NOMO-1 (cell line): ENCODE results near the gene SPAG4.

Source experiments
- DNase-seq, 2 experiments: peaks; one replicate each; lab custom pipeline; 2025; ENCODE audit not compliant: unreplicated experiment in 2 of 2; lab: John Stamatoyannopoulos, UW

SPAG4 gene

GRCh38 chr20:35615667-35616464, at the start of gene SPAG4:
TSS of gene SPAG4 (plus strand) at chr20:35615829. CDS start at chr20:35616004, 175 bp downstream.
- DNase-seq, result peak; percentile 95 to 99

- DNase-seq, result no peak
Measured at GRCh38 chr20:35568645-35569044, 47.0 kb upstream of the SPAG4 start.

- DNase-seq, result no peak
Measured at GRCh38 chr20:35571555-35571954, 44.1 kb upstream of the SPAG4 start.

- DNase-seq, result no peak
Measured at GRCh38 chr20:35572838-35573237, 42.8 kb upstream of the SPAG4 start.

GRCh38 chr20:35575958-35576357, 39.7 kb upstream of the SPAG4 start:
- no peak for DNase-seq

- no peak for DNase-seq
Measured at GRCh38 chr20:35576816-35577215, 38.8 kb upstream of the SPAG4 start.

GRCh38 chr20:35578469-35578868, 37.2 kb upstream of the SPAG4 start:
- DNase-seq, result no peak

- DNase-seq, result no peak
Measured at GRCh38 chr20:35579196-35579595, 36.4 kb upstream of the SPAG4 start.

GRCh38 chr20:35582131-35582530, 33.5 kb upstream of the SPAG4 start:
- DNase-seq, result no peak

GRCh38 chr20:35582741-35583404, 32.8 kb upstream of the SPAG4 start:
- no peak for DNase-seq

GRCh38 chr20:35583636-35584560, 31.7 kb upstream of the SPAG4 start:
- no peak for DNase-seq

- DNase-seq, result no peak
Measured at GRCh38 chr20:35586751-35587425, 28.7 kb upstream of the SPAG4 start.

- no peak for DNase-seq
Measured at GRCh38 chr20:35587436-35587835, 28.2 kb upstream of the SPAG4 start.

GRCh38 chr20:35588397-35588796, 27.2 kb upstream of the SPAG4 start:
- DNase-seq, result no peak

- no peak for DNase-seq
Measured at GRCh38 chr20:35592339-35592974, 23.2 kb upstream of the SPAG4 start.

- DNase-seq, result no peak
Measured at GRCh38 chr20:35595456-35595855, 20.2 kb upstream of the SPAG4 start.

- no peak for DNase-seq
Measured at GRCh38 chr20:35595901-35596300, 19.7 kb upstream of the SPAG4 start.

GRCh38 chr20:35597186-35597585, 18.4 kb upstream of the SPAG4 start:
- DNase-seq, result no peak

- no peak for DNase-seq
Measured at GRCh38 chr20:35598476-35598875, 17.2 kb upstream of the SPAG4 start.
